ENCODE data around the gene TPRG1L. TPM values are rescaled to one million over a fixed set of nuclear protein-coding genes. Genes with fewer than 3 reads are reported as not detected.

TPRG1L gene
- total and polyA plus RNA-seq, 2 experiments from 2014 or later, result 6.2 to 20.3 TPM

- Histone ChIP-seq H3K9me2 (ENCODE audit: insufficient read depth) (no peaks in the 10 kb centered on the region), H3K4me3 (no peak overlapping the region), H3K36me3 (ENCODE audit: insufficient read depth) (no peaks in the 10 kb centered on the region), H4K20me1 (replicated peaks; ENCODE audit: insufficient read depth) (no peaks in the 10 kb centered on the region), H3K79me2 (replicated peaks; ENCODE audit: insufficient read depth) (no peaks in the 10 kb centered on the region), H3K4me2 (no peak overlapping the region), H3K4me1 (ENCODE audit: insufficient read depth) (peaks cover 20% of the 10 kb centered on the region; the same call in 1 of the 2 replicates), H3F3A (replicated peaks; ENCODE audit: low read depth) (0 out of 2 replicates have a peak, but pooled peaks cover 3% of the 10 kb centered on the region), H2AFZ (no peak overlapping the region), H3K27ac (ENCODE audit: low read depth) (no peak overlapping the region), H3K27me3 (ENCODE audit: insufficient read depth) (no peaks in the 10 kb centered on the region)
- H3K27me3 Mint-ChIP-seq (ENCODE audit: insufficient read depth, low read depth, poor library complexity), result peaks cover 4% of the 10 kb centered on the region
- TF ChIP-seq, protein P1, sequence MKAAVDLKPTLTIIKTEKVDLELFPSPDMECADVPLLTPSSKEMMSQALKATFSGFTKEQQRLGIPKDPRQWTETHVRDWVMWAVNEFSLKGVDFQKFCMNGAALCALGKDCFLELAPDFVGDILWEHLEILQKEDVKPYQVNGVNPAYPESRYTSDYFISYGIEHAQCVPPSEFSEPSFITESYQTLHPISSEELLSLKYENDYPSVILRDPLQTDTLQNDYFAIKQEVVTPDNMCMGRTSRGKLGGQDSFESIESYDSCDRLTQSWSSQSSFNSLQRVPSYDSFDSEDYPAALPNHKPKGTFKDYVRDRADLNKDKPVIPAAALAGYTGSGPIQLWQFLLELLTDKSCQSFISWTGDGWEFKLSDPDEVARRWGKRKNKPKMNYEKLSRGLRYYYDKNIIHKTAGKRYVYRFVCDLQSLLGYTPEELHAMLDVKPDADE (IDR thresholded peaks at IDR 0.05), result no peak
- TF ChIP-seq, protein P2, sequence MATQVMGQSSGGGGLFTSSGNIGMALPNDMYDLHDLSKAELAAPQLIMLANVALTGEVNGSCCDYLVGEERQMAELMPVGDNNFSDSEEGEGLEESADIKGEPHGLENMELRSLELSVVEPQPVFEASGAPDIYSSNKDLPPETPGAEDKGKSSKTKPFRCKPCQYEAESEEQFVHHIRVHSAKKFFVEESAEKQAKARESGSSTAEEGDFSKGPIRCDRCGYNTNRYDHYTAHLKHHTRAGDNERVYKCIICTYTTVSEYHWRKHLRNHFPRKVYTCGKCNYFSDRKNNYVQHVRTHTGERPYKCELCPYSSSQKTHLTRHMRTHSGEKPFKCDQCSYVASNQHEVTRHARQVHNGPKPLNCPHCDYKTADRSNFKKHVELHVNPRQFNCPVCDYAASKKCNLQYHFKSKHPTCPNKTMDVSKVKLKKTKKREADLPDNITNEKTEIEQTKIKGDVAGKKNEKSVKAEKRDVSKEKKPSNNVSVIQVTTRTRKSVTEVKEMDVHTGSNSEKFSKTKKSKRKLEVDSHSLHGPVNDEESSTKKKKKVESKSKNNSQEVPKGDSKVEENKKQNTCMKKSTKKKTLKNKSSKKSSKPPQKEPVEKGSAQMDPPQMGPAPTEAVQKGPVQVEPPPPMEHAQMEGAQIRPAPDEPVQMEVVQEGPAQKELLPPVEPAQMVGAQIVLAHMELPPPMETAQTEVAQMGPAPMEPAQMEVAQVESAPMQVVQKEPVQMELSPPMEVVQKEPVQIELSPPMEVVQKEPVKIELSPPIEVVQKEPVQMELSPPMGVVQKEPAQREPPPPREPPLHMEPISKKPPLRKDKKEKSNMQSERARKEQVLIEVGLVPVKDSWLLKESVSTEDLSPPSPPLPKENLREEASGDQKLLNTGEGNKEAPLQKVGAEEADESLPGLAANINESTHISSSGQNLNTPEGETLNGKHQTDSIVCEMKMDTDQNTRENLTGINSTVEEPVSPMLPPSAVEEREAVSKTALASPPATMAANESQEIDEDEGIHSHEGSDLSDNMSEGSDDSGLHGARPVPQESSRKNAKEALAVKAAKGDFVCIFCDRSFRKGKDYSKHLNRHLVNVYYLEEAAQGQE (IDR thresholded peaks at IDR 0.05; ENCODE audit: unreplicated experiment), result no peak
- TF ChIP-seq NANOG (IDR thresholded peaks at IDR 0.05; ENCODE audit: borderline replicate concordance), result no peak
- no peaks in the 10 kb centered on the region; the same call in 2 of the 3 replicates for H3K36me3 Mint-ChIP-seq (ENCODE audit: low read depth)
- no peaks in the 10 kb centered on the region for H3K9me3 Mint-ChIP-seq
- peak overlapping the region; percentile 19; the same call in 1 of the 3 replicates for H3K4me3 Mint-ChIP-seq
- peak; percentile 8; the same call in 2 of the 3 replicates for ATAC-seq
- DNase-seq (ENCODE audit: low spot score), result peak; percentile 24
- H3K27ac Mint-ChIP-seq, result peak overlapping the region; percentile 60
- peaks cover 23% of the 10 kb centered on the region for H3K4me1 Mint-ChIP-seq
Measured at GRCh38 chr1:3597599-3597964, 27.2 kb upstream of the TPRG1L start.

- H4K20me1 ChIP-seq (replicated peaks; ENCODE audit: insufficient read depth), result no peaks in the 10 kb centered on the region; the same call in 1 of the 2 replicates
- no peaks in the 10 kb centered on the region for H3K9me2 ChIP-seq (ENCODE audit: insufficient read depth)
- ATAC-seq (peak; percentile 43), DNase-seq (ENCODE audit: low spot score) (peak; percentile 34)
- no peak overlapping the region for H2AFZ ChIP-seq
- no peaks in the 10 kb centered on the region for H3K27me3 ChIP-seq (ENCODE audit: insufficient read depth)
- peaks cover 20% of the 10 kb centered on the region; the same call in 1 of the 2 replicates for H3K4me1 ChIP-seq (ENCODE audit: insufficient read depth)
- Mint-ChIP-seq H3K36me3 (ENCODE audit: low read depth) (no peaks in the 10 kb centered on the region; the same call in 2 of the 3 replicates), H3K9me3 (no peaks in the 10 kb centered on the region), H3K4me1 (peaks cover 20% of the 10 kb centered on the region), H3K27ac (peak overlapping the region; percentile 60; the same call in 1 of the 2 replicates), H3K27me3 (ENCODE audit: insufficient read depth, low read depth, poor library complexity) (peaks cover 4% of the 10 kb centered on the region), H3K4me3 (no peak overlapping the region)
- H3K36me3 ChIP-seq (ENCODE audit: insufficient read depth), result no peaks in the 10 kb centered on the region
- H3K4me3 ChIP-seq, result no peak overlapping the region
- H3K4me2 ChIP-seq, result 0 out of 2 replicates have a peak overlapping the region, but pooled peaks have one; percentile 38
- 0 out of 2 replicates have a peak, but pooled peaks cover 3% of the 10 kb centered on the region for H3F3A ChIP-seq (replicated peaks; ENCODE audit: low read depth)
- no peak overlapping the region for H3K27ac ChIP-seq (ENCODE audit: low read depth)
- TF ChIP-seq, protein P1 (IDR thresholded peaks at IDR 0.05), result no peak
- no peaks in the 10 kb centered on the region for H3K79me2 ChIP-seq (replicated peaks; ENCODE audit: insufficient read depth)
Measured at GRCh38 chr1:3598051-3598491, 26.7 kb upstream of the TPRG1L start.
